Hematopoietic multipotent progenitor cell treated with erythropoietin and hydrocortisone succinate and interleukin-3 and kit ligand, for 17 days (in vitro differentiated cells): ENCODE measurements around the gene TSSK2.
"Not testable (repeated sequence)": the region's sequence is repeated elsewhere in the genome, so short reads cannot be mapped to it uniquely, and the experiment has no call there.

Experiments
- DNase-seq: peaks from one replicate; pipeline ENCODE4 v3.0.0-alpha.2; 2015; ENCODE audit warnings: low spot score

The TSSK2 gene

DNA sequence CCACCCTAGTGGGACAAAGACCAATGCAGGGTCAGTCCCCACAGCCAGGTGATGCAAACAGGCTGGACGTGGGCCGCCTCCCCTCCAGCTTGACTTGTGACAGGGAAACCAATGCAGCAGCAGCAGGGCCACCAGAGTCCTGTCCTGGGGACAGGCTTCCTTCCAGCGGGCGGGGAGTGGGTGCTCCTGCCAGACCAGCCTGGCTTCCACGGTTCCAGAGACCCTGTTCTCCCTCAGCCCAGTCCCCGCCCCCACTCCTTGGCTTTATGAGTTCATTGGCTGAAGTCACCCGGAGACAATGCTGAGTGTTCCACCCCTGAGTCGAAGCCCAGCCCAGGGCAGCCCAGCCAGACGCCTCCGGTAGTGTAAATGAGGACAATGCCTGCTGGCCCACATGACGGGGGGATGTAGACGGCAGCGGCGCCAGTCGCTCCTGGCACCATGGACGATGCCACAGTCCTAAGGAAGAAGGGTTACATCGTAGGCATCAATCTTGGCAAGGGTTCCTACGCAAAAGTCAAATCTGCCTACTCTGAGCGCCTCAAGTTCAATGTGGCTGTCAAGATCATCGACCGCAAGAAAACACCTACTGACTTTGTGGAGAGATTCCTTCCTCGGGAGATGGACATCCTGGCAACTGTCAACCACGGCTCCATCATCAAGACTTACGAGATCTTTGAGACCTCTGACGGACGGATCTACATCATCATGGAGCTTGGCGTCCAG, at the start of gene TSSK2:
TSS of gene TSSK2 (plus strand) at position 350 of the 726 bp plus-strand sequence. CDS start at position 442, 92 bp downstream.
- DNase-seq, result no peak

DNA sequence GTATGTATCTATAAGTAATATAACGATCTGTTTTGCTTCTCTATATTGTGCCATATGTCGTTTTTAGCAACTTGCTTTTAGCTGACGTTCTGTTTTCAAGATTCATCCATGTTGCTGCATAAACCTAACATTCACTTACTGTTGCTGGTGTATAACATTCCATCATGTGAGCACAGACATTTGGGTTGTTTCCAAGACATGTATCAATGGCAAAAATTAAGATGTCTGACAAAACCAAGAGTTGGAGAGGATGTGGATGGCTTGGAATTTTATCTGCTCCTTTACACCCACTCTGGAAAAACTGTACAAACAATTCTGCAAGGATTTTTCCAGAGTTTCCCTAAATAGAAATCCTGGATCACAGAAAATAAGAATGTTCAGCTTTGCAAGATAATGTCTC, 49.8 kb upstream of the TSSK2 start:
- DNase-seq, result no peak

DNA sequence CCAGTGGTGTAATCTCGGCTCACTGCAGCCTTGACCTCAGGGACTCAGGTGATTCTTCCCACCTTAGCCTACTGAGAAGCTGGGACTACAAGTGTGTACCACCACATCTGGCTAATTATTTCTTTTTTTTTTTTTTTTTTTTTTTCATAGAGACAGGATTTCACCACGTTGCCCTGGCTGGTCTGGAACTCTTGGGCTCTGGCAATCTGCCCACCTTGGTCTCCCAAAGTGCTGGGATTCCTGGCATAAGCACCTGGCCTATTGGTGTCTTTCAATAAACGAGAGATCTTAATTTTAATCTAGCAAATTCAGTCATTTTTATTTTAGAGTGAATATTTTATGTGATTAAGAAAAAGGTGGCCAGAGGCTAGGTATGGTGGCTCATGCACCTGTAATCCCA, 49.0 kb upstream of the TSSK2 start:
- DNase-seq, result no peak

- no peak for DNase-seq
Measured at GRCh38 chr22:19082793-19083192, 48.3 kb upstream of the TSSK2 start.

- not testable (repeated sequence) for DNase-seq
Measured at GRCh38 chr22:19084126-19084525, 47.0 kb upstream of the TSSK2 start.

- DNase-seq, result not testable (repeated sequence)
Measured at GRCh38 chr22:19084586-19084985, 46.5 kb upstream of the TSSK2 start.

DNA sequence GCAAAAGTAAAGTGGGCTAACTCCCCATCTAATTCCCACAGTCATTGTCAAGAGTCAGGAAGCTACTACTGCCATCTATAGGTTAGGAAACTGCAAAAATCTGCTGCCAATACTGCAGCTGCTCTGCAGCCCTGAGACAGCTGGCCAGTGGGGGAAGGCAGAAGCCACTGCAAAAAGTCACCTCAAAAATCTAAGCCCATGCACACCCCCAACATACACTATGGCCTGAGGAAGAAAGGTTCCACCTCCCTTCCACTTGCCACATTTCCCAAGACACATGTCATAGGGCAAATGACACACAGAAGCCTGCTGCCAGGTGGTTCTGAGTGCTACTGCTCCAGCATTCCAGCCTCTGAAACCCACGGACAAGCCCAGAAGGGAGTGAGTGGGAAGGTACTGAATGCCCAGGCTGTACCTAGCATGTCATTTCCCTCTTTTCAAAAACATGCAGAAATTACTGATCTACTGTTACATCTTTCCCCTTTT, 45.8 kb upstream of the TSSK2 start:
- no peak for DNase-seq

- no peak for DNase-seq
Measured at GRCh38 chr22:19086417-19086816, 44.7 kb upstream of the TSSK2 start.

- no peak for DNase-seq
Measured at GRCh38 chr22:19086896-19087295, 44.2 kb upstream of the TSSK2 start.

GRCh38 chr22:19088866-19089595, 42.1 kb upstream of the TSSK2 start:
- no peak for DNase-seq

- no peak for DNase-seq
Measured at GRCh38 chr22:19090183-19090582, 40.9 kb upstream of the TSSK2 start.

DNA sequence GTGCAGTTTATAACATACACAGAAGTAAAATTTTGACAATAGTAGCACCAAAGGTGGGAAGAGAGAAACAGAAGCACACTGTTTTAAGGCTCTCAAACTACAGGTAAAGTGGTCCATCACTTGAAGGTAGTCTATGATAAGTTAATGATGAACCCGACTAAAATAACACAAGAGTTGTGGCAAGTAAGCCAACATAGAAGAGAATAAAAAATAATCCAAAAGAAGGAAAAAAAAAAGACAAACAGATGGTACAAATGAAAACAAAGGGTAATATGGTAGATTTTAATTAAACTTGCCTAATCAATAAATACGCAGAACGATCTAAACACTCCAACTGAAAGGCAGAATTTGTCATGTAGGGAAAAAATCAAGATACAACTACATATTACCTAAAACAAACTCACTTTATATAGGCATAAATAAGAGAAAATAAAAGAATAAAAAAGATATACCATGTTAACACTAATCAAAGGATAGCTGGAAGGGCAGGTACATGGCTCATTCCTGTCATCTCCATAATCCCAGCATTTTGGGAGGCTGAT, 40.5 kb upstream of the TSSK2 start:
- DNase-seq, result no peak

GRCh38 chr22:19092725-19093124, 38.4 kb upstream of the TSSK2 start:
- DNase-seq, result no peak

GRCh38 chr22:19094393-19094997, 36.6 kb upstream of the TSSK2 start:
- DNase-seq, result no peak

GRCh38 chr22:19096555-19096954, 34.6 kb upstream of the TSSK2 start:
- no peak for DNase-seq

GRCh38 chr22:19097518-19097917, 33.6 kb upstream of the TSSK2 start:
- DNase-seq, result no peak

DNA sequence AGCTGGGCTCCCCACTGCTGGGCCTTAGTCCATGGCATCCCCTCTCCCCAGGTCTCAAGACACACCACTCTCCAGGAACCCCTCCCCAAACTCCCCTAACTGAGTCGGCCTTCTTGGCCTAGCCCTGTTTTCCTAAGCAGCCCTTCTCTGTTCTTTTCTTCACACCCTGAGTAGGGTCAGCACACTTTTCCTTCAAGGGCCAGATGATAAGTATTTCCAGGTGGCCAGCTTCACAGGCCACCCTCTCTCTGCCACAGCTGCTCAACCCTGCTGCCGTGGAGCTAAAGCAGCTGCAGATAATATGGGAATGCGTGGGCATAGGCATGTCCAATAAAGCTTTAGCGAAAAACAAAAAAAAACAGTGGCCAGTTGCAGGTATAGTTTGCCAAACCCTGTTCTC, 33.0 kb upstream of the TSSK2 start:
- DNase-seq, result no peak

- no peak for DNase-seq
Measured at GRCh38 chr22:19103880-19104821, 27.0 kb upstream of the TSSK2 start.

DNA sequence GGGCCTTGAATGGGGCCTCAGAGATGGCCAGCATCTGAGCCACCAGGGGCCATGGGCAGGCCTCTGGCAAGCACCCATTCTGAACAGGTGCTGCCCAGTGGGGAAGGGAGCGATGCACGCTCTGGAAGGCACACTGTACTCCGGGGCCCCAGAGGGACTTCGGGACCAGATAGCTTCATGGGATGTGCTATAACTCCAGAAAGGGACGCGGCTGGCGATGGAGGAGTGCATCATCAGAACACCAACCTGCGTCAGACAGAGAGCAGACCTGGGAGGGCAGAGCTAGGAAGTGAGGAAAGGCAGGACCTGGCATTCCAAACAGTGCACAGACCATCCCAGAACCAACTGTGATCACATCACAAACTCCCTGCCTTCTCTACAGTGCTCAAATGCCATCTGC, 25.7 kb upstream of the TSSK2 start:
- DNase-seq, result no peak

- DNase-seq, result peak; percentile 75
Measured at GRCh38 chr22:19105867-19106802, 25.0 kb upstream of the TSSK2 start.
